Measurements from ENCODE around the gene RPL7A.

- TF ChIP-seq CTCF (conservative IDR thresholded peaks at IDR 0.05; ENCODE audit: low read length) (no peak), EZH2phosphoT487 (IDR thresholded peaks at IDR 0.05; ENCODE audit: borderline replicate concordance, low read depth, low read length) (no peak)
Measured at GRCh38 chr9:133368249-133368881, 20.3 kb downstream of the RPL7A start.

Measured in OCI-LY7 (cell line).